GM12872 (cell line): ENCODE measurements around the gene TIAM2.

Experiments used
- CTCF ChIP-seq: IDR thresholded peaks from 3 replicates; pipeline ENCODE4 v1.5.1; 2011; ENCODE audit warnings: low read depth, mild to moderate bottlenecking, low read length, moderate library complexity; ENCODE audit not compliant: insufficient read depth

TIAM2 gene

GRCh38 chr6:155290491-155290890 lies 295.4 kb downstream of the TIAM2 start:
- no peak for TF ChIP-seq CTCF

GRCh38 chr6:155291291-155291690 lies 296.2 kb downstream of the TIAM2 start:
- no peak for TF ChIP-seq CTCF

GRCh38 chr6:155292711-155293110 lies 297.6 kb downstream of the TIAM2 start:
- TF ChIP-seq CTCF, result no peak

- no peak for TF ChIP-seq CTCF
Measured at GRCh38 chr6:155297669-155298068, 302.6 kb downstream of the TIAM2 start.

GRCh38 chr6:155301867-155302266 lies 306.8 kb downstream of the TIAM2 start:
- no peak for TF ChIP-seq CTCF

- TF ChIP-seq CTCF, result no peak
Measured at GRCh38 chr6:155303361-155303870, 308.3 kb downstream of the TIAM2 start.

- TF ChIP-seq CTCF, result no peak
Measured at GRCh38 chr6:155306958-155307357, 311.8 kb downstream of the TIAM2 start.
